ENCODE results near the gene TMEM134.
"Not testable (repeated sequence)": the region's sequence is repeated elsewhere in the genome, so short reads cannot be mapped to it uniquely, and the experiment has no call there.

GRCh38 chr11:67511558-67511957 is 42.5 kb upstream of the TMEM134 start:
- not testable (repeated sequence) for TF ChIP-seq CTCF (conservative IDR thresholded peaks at IDR 0.05; ENCODE audit: low read depth, low read length); USF2 (IDR thresholded peaks at IDR 0.05; ENCODE audit: low read depth, low read length); POLR2A (IDR thresholded peaks at IDR 0.05; ENCODE audit: low read depth, low read length); MAZ (IDR thresholded peaks at IDR 0.05; ENCODE audit: borderline replicate concordance, low read depth, low read length); SMC3 (IDR thresholded peaks at IDR 0.05; ENCODE audit: low read depth, low read length); RAD21 (IDR thresholded peaks at IDR 0.05; ENCODE audit: low read length)

All from IMR-90 (cell line).